Measurements from ENCODE around the gene PREX1.

GRCh38 chr20:48822879-48823385 is 4.9 kb downstream of the PREX1 start:
- no peak for TF ChIP-seq CTCF (IDR thresholded peaks at IDR 0.05)
- TF ChIP-seq POLR2A (IDR thresholded peaks at IDR 0.05), result no peak

Data from adrenal gland (tissue), 5 donors.